Prostate gland (tissue), 2 donors: ENCODE results near the gene MITF.

ENCODE experiments used
- POLR2AphosphoS5 ChIP-seq: sonication (generic); formaldehyde crosslinking; IDR thresholded peaks from one replicate; pipeline ENCODE4 v1.6.1; 2017; ENCODE audit warnings: antibody characterized with exemption
- TF ChIP-seq, protein P1 (sequence below), 4 experiments: fragments of 200-600 bp in 2 of 4; fragments of 450-650 bp in 2 of 4; sonication (generic) in 2 of 4; IDR thresholded peaks; 1 replicate in 3 of 4; 2 replicates in 1 of 4; pipeline ENCODE4 v1.5.1; 2016 to 2019; ENCODE audit warnings: antibody characterized with exemption in 4 of 4, mild to moderate bottlenecking in 2 of 4, moderate library complexity in 2 of 4

- TF ChIP-seq, protein P1, sequence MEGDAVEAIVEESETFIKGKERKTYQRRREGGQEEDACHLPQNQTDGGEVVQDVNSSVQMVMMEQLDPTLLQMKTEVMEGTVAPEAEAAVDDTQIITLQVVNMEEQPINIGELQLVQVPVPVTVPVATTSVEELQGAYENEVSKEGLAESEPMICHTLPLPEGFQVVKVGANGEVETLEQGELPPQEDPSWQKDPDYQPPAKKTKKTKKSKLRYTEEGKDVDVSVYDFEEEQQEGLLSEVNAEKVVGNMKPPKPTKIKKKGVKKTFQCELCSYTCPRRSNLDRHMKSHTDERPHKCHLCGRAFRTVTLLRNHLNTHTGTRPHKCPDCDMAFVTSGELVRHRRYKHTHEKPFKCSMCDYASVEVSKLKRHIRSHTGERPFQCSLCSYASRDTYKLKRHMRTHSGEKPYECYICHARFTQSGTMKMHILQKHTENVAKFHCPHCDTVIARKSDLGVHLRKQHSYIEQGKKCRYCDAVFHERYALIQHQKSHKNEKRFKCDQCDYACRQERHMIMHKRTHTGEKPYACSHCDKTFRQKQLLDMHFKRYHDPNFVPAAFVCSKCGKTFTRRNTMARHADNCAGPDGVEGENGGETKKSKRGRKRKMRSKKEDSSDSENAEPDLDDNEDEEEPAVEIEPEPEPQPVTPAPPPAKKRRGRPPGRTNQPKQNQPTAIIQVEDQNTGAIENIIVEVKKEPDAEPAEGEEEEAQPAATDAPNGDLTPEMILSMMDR (IDR thresholded peaks at IDR 0.05), result no peak
- TF ChIP-seq POLR2AphosphoS5, result no peak
Observed at GRCh38 chr3:69987833-69988232, 248.6 kb downstream of the MITF start.
